Measurements from ENCODE around the gene GPR137.
"Not testable (repeated sequence)": the region's sequence is repeated elsewhere in the genome, so short reads cannot be mapped to it uniquely, and the experiment has no call there.

GPR137 gene

GRCh38 chr11:64321026-64321425 is 35.4 kb downstream of the GPR137 start:
- no peak for DNase-seq (ENCODE audit: low read depth)

- no peak for DNase-seq (ENCODE audit: low read depth)
Observed at GRCh38 chr11:64321533-64321932, 35.9 kb downstream of the GPR137 start.

GRCh38 chr11:64322925-64323260 is 37.2 kb downstream of the GPR137 start:
- no peak for DNase-seq (ENCODE audit: low read depth)

- DNase-seq (ENCODE audit: low read depth): no peak
Observed at GRCh38 chr11:64323373-64323772, 37.7 kb downstream of the GPR137 start.

GRCh38 chr11:64323984-64324383 is 38.3 kb downstream of the GPR137 start:
- DNase-seq (ENCODE audit: low read depth): not testable (repeated sequence)

GRCh38 chr11:64324692-64325469 is 39.2 kb downstream of the GPR137 start:
- DNase-seq (ENCODE audit: low read depth): no peak

- no peak for DNase-seq (ENCODE audit: low read depth)
Observed at GRCh38 chr11:64327375-64327774, 41.7 kb downstream of the GPR137 start.

- DNase-seq (ENCODE audit: low read depth): no peak
Observed at GRCh38 chr11:64327993-64328392, 42.3 kb downstream of the GPR137 start.

GRCh38 chr11:64330888-64331287 is 45.2 kb downstream of the GPR137 start:
- no peak for DNase-seq (ENCODE audit: low read depth)

- DNase-seq (ENCODE audit: low read depth): peak; percentile 93
Observed at GRCh38 chr11:64331569-64332371, 46.1 kb downstream of the GPR137 start.

GRCh38 chr11:64333556-64333955 is 47.9 kb downstream of the GPR137 start:
- no peak for DNase-seq (ENCODE audit: low read depth)

- peak; percentile 96 for DNase-seq (ENCODE audit: low read depth)
Observed at GRCh38 chr11:64334764-64335735, 49.4 kb downstream of the GPR137 start.

GRCh38 chr11:64337538-64338249 is 52.0 kb downstream of the GPR137 start:
- DNase-seq (ENCODE audit: low read depth): no peak

GRCh38 chr11:64338716-64339115 is 53.1 kb downstream of the GPR137 start:
- DNase-seq (ENCODE audit: low read depth): no peak

Data from iris pigment epithelial cell (primary cell).